K562 (cell line): Measurements from ENCODE around the gene MAN1B1. TPM values are rescaled to one million over a fixed set of nuclear protein-coding genes. Genes with fewer than 3 reads are reported as not detected.
A peak's percentile ranks its signal among the peaks of the same experiment; 100 is the strongest.

Source experiments
- CBX8 ChIP-seq: fragments of 200-600 bp; sonication (generic); IDR thresholded peaks from 2 replicates; pipeline ENCODE4 v1.6.1; 2012; ENCODE audit warnings: borderline replicate concordance, mixed run types, low read depth, mild to moderate bottlenecking, moderate library complexity, mixed read lengths, low read length, control low read depth, inconsistent platforms; ENCODE audit not compliant: poor library complexity, severe bottlenecking; ENCODE audit errors: extremely low read depth
- FOS ChIP-seq: IDR thresholded peaks from 3 replicates; pipeline ENCODE4 v1.6.1; 2011; ENCODE audit not compliant: insufficient read length; ENCODE audit errors: extremely low read depth
- HDAC6 ChIP-seq: IDR thresholded peaks from 2 replicates; pipeline ENCODE4 v1.6.1; 2012; ENCODE audit warnings: low read depth, mild to moderate bottlenecking, control low read depth, inconsistent platforms, low read length, moderate library complexity
- ILF3 ChIP-seq: fragments of 450-650 bp; IDR thresholded peaks from 2 replicates; pipeline ENCODE4 v1.6.1; 2018; ENCODE audit warnings: antibody characterized with exemption, mild to moderate bottlenecking, moderate library complexity, borderline replicate concordance
- MCM7 ChIP-seq, 2 experiments: fragments of 450-650 bp; IDR thresholded peaks; 2 replicates each; pipeline ENCODE4 v1.6.1; 2016 to 2018
- RBBP5 ChIP-seq: fragments of 200-600 bp; sonication (generic); IDR thresholded peaks from 2 replicates; pipeline ENCODE4 v1.6.1; 2012; ENCODE audit warnings: borderline replicate concordance, mild to moderate bottlenecking, low read length, control low read depth, inconsistent platforms; ENCODE audit not compliant: insufficient read depth, poor library complexity, severe bottlenecking
- TAF15 ChIP-seq: fragments of 200-400 bp; formaldehyde crosslinking; IDR thresholded peaks from 2 replicates; pipeline ENCODE4 v1.6.1; 2017; ENCODE audit warnings: mild to moderate bottlenecking, low read depth, low read length, moderate library complexity
- ZBTB7A ChIP-seq: IDR thresholded peaks from 2 replicates; pipeline ENCODE4 v1.6.1; 2011; ENCODE audit warnings: low read depth, mild to moderate bottlenecking, low read length, moderate library complexity, borderline replicate concordance; ENCODE audit not compliant: control insufficient read depth
- ZNF197 ChIP-seq: fragments of 200-800 bp; sonication (Bioruptor generic); IDR thresholded peaks from 2 replicates; pipeline ENCODE4 v1.6.1; 2016; ENCODE audit warnings: low read depth, missing genetic modification characterization, missing compliant biosample characterization
- ZNF764 ChIP-seq: fragments of 250-450 bp; sonication (Bioruptor Pico); IDR thresholded peaks from 2 replicates; pipeline ENCODE4 v1.4.0; 2020; ENCODE audit warnings: low read depth, mild to moderate bottlenecking, moderate library complexity
- polyA plus RNA-seq, 8 experiments: library from polyadenylated mRNA; depleted of rRNA in 4 of 8; stranded (reverse) in 5 of 8; unstranded in 3 of 8; fragments of >200 nt; fragmentation: Nextera tagmentation in 2 of 8; fragmentation: Illumina TruSeq in 1 of 8; extraction: Ambion mirVana in 2 of 8; extraction: Trizol in 1 of 8; gene quantifications; 2 replicates each; pipeline versions ENCODE4 v1.2.1 to v1.2.3, GENCODE V29; 2011 to 2014; ENCODE audit warnings: inconsistent platforms in 1 of 8, missing spikeins in 1 of 8
- total RNA-seq, 7 experiments: library from RNA; depleted of rRNA in 6 of 7; stranded (reverse); fragments of >200 nt in 6 of 7; fragmentation: Illumina TruSeq in 2 of 7; extraction: Trizol in 2 of 7; gene quantifications; 2 replicates each; pipeline versions ENCODE4 v1.2.1 to v1.2.3, GENCODE V29; 2011 to 2021; ENCODE audit warnings: low replicate concordance in 1 of 7
- TF ChIP-seq, protein P1 (sequence below): fragments of 450-650 bp; IDR thresholded peaks from 2 replicates; pipeline ENCODE4 v1.6.1; 2016; ENCODE audit warnings: mild to moderate bottlenecking
- TF ChIP-seq, protein P2 (sequence below), 2 experiments: IDR thresholded peaks; 2 replicates each; pipeline ENCODE4 v1.6.1; 2012; ENCODE audit warnings: improper control_type of control experiment in 2 of 2, low read depth in 2 of 2, low read length in 2 of 2, borderline replicate concordance in 1 of 2
- TF ChIP-seq, protein P3 (sequence below): fragments of 450-650 bp; IDR thresholded peaks from 2 replicates; pipeline ENCODE4 v1.6.1; 2017; ENCODE audit warnings: antibody characterized with exemption
- TF ChIP-seq, protein P4 (sequence below): sonication (generic); formaldehyde crosslinking; IDR thresholded peaks from 2 replicates; pipeline ENCODE4 v1.8.1; 2023; ENCODE audit warnings: mild to moderate bottlenecking, missing genetic modification reagents

The MAN1B1 gene
- total and polyA plus RNA-seq, 9 of the 15 experiments (the other 6 are each of a cell fraction or from before 2014, with no cell fraction given), result 0.55 to 36.6 (median 27.3) TPM

DNA sequence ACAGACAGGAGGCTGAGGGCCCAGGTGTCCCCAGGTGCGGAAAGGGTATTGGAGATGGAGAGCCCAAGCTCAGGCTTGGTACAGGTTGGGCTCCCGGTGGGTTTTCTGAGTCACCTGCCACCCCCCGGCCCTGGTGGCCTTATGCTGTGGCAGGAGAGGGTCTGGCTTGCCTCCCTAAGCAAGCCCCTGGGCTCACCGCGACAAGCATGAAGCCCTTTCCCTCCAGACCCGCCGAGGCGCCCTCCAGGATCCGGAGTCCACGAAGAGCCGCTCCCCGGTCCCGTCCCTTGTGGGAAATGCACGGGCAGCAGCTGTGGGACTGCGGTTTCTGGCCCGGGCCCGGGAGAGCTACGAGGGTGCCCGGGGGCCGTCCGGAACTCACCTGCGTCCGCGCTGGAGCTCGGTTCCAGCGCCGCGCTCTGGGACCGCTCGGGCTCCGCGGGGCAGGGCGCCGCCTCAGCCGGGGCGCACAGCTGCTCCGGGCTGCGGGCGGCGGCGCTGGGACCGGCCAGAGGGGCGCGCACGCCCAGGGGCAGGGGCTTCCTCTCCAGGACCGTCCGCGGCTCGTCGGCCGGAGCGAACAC is 17.2 kb upstream of the MAN1B1 start (continued):
- TF ChIP-seq, protein P1, sequence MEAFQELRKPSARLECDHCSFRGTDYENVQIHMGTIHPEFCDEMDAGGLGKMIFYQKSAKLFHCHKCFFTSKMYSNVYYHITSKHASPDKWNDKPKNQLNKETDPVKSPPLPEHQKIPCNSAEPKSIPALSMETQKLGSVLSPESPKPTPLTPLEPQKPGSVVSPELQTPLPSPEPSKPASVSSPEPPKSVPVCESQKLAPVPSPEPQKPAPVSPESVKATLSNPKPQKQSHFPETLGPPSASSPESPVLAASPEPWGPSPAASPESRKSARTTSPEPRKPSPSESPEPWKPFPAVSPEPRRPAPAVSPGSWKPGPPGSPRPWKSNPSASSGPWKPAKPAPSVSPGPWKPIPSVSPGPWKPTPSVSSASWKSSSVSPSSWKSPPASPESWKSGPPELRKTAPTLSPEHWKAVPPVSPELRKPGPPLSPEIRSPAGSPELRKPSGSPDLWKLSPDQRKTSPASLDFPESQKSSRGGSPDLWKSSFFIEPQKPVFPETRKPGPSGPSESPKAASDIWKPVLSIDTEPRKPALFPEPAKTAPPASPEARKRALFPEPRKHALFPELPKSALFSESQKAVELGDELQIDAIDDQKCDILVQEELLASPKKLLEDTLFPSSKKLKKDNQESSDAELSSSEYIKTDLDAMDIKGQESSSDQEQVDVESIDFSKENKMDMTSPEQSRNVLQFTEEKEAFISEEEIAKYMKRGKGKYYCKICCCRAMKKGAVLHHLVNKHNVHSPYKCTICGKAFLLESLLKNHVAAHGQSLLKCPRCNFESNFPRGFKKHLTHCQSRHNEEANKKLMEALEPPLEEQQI, result no peak
- TF ChIP-seq ZBTB7A (peak; percentile 66; the same call in 1 of the 2 replicates), ILF3 (no peak), MCM7 (IDR thresholded peaks at IDR 0.05) (no peak), ZNF764 (no peak), TAF15 (no peak), CBX8 (no peak), HDAC6 (peak; percentile 84; the same call in 1 of the 2 replicates), FOS (no peak), RBBP5 (peak; percentile 42), ZNF197 (CRISPR knock-in tag) (no peak)
- TF ChIP-seq, protein P2, sequence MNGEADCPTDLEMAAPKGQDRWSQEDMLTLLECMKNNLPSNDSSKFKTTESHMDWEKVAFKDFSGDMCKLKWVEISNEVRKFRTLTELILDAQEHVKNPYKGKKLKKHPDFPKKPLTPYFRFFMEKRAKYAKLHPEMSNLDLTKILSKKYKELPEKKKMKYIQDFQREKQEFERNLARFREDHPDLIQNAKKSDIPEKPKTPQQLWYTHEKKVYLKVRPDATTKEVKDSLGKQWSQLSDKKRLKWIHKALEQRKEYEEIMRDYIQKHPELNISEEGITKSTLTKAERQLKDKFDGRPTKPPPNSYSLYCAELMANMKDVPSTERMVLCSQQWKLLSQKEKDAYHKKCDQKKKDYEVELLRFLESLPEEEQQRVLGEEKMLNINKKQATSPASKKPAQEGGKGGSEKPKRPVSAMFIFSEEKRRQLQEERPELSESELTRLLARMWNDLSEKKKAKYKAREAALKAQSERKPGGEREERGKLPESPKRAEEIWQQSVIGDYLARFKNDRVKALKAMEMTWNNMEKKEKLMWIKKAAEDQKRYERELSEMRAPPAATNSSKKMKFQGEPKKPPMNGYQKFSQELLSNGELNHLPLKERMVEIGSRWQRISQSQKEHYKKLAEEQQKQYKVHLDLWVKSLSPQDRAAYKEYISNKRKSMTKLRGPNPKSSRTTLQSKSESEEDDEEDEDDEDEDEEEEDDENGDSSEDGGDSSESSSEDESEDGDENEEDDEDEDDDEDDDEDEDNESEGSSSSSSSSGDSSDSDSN (IDR thresholded peaks at IDR 0.05; ENCODE audit: borderline replicate concordance in 1 of 2, low read depth in 2 of 2, low read length in 2 of 2), result peak; percentile 69 to 83; a peak in 2 of 4 replicates
- TF ChIP-seq, protein P3, sequence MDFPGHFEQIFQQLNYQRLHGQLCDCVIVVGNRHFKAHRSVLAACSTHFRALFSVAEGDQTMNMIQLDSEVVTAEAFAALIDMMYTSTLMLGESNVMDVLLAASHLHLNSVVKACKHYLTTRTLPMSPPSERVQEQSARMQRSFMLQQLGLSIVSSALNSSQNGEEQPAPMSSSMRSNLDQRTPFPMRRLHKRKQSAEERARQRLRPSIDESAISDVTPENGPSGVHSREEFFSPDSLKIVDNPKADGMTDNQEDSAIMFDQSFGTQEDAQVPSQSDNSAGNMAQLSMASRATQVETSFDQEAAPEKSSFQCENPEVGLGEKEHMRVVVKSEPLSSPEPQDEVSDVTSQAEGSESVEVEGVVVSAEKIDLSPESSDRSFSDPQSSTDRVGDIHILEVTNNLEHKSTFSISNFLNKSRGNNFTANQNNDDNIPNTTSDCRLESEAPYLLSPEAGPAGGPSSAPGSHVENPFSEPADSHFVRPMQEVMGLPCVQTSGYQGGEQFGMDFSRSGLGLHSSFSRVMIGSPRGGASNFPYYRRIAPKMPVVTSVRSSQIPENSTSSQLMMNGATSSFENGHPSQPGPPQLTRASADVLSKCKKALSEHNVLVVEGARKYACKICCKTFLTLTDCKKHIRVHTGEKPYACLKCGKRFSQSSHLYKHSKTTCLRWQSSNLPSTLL, result no peak
- TF ChIP-seq, protein P4, sequence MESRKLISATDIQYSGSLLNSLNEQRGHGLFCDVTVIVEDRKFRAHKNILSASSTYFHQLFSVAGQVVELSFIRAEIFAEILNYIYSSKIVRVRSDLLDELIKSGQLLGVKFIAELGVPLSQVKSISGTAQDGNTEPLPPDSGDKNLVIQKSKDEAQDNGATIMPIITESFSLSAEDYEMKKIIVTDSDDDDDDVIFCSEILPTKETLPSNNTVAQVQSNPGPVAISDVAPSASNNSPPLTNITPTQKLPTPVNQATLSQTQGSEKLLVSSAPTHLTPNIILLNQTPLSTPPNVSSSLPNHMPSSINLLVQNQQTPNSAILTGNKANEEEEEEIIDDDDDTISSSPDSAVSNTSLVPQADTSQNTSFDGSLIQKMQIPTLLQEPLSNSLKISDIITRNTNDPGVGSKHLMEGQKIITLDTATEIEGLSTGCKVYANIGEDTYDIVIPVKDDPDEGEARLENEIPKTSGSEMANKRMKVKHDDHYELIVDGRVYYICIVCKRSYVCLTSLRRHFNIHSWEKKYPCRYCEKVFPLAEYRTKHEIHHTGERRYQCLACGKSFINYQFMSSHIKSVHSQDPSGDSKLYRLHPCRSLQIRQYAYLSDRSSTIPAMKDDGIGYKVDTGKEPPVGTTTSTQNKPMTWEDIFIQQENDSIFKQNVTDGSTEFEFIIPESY (CRISPR knock-in tag), result no peak
